ENCODE data around the gene RPP25L. TPM values are rescaled to one million over a fixed set of nuclear protein-coding genes. Genes with fewer than 3 reads are reported as not detected.

Gene RPP25L
- total and polyA plus RNA-seq, 10 of the 15 experiments (the other 5 are each of a cell fraction or from before 2014, with no cell fraction given) = 7.7 to 30.2 (median 16.8) TPM

DNA sequence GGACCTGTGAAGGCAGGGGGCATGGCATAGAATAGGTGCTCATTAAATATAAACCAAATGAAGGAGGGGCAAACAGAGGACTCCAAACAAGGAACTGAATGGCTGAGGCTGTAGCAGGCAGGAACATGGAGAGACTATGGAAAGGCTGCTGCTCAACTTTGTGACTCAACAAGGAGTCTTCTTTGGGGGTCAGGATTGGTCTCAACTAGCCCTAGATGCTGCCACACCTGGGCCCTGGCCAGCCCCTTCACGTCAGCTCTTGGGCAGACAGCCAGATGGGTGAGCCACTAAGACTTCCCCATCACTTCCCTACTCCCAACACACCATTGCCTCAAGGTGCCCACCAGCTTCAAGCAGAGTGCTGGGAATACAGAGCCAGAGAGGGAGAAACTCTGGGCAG, 11.0 kb downstream of the RPP25L start:
- peaks cover 7 to 8% of the 10 kb centered on the region in 2 experiments; a peak in 2 of 4 replicates for H3K27me3 ChIP-seq (replicated peaks in 1 of 2; ENCODE audit: control insufficient read depth in 2 of 2, insufficient read depth in 2 of 2, low read length in 1 of 2)
- in situ Hi-C loops (cut with MboI) = no loop called here
- POLR2A ChIA-PET = interaction anchor here (0.5 kb wide), 1 partner anchor 58 kb away, joined by 3 read pairs; no protein-coding TSS in a partner anchor
- H3K79me2 ChIP-seq (ENCODE audit: control insufficient read depth, insufficient read depth, low read length) = no peaks in the 10 kb centered on the region
- H3K9ac ChIP-seq (ENCODE audit: control insufficient read depth, insufficient read depth, low read length) = no peak overlapping the region
- H2AFZ ChIP-seq (ENCODE audit: control insufficient read depth, low read depth, low read length) = no peak overlapping the region
- no peak for FAIRE-seq
- TF ChIP-seq, protein P1, sequence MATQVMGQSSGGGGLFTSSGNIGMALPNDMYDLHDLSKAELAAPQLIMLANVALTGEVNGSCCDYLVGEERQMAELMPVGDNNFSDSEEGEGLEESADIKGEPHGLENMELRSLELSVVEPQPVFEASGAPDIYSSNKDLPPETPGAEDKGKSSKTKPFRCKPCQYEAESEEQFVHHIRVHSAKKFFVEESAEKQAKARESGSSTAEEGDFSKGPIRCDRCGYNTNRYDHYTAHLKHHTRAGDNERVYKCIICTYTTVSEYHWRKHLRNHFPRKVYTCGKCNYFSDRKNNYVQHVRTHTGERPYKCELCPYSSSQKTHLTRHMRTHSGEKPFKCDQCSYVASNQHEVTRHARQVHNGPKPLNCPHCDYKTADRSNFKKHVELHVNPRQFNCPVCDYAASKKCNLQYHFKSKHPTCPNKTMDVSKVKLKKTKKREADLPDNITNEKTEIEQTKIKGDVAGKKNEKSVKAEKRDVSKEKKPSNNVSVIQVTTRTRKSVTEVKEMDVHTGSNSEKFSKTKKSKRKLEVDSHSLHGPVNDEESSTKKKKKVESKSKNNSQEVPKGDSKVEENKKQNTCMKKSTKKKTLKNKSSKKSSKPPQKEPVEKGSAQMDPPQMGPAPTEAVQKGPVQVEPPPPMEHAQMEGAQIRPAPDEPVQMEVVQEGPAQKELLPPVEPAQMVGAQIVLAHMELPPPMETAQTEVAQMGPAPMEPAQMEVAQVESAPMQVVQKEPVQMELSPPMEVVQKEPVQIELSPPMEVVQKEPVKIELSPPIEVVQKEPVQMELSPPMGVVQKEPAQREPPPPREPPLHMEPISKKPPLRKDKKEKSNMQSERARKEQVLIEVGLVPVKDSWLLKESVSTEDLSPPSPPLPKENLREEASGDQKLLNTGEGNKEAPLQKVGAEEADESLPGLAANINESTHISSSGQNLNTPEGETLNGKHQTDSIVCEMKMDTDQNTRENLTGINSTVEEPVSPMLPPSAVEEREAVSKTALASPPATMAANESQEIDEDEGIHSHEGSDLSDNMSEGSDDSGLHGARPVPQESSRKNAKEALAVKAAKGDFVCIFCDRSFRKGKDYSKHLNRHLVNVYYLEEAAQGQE (IDR thresholded peaks at IDR 0.05; ENCODE audit: low read depth, low read length) = no peak
- TF ChIP-seq, protein P2, sequence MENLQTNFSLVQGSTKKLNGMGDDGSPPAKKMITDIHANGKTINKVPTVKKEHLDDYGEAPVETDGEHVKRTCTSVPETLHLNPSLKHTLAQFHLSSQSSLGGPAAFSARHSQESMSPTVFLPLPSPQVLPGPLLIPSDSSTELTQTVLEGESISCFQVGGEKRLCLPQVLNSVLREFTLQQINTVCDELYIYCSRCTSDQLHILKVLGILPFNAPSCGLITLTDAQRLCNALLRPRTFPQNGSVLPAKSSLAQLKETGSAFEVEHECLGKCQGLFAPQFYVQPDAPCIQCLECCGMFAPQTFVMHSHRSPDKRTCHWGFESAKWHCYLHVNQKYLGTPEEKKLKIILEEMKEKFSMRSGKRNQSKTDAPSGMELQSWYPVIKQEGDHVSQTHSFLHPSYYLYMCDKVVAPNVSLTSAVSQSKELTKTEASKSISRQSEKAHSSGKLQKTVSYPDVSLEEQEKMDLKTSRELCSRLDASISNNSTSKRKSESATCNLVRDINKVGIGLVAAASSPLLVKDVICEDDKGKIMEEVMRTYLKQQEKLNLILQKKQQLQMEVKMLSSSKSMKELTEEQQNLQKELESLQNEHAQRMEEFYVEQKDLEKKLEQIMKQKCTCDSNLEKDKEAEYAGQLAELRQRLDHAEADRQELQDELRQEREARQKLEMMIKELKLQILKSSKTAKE (IDR thresholded peaks at IDR 0.05; ENCODE audit: low read depth, poor library complexity, severe bottlenecking) = no peak
- TF ChIP-seq YBX1 (IDR thresholded peaks at IDR 0.05) (no peak), CBX3 (IDR thresholded peaks at IDR 0.05; ENCODE audit: borderline replicate concordance, low read depth) (no peak)
- no peaks in the 10 kb centered on the region for H3K4me1 ChIP-seq (ENCODE audit: control insufficient read depth, insufficient read depth, low read length)
- RAD21 ChIA-PET (ENCODE audit: unreplicated experiment) = no interaction called here
- no peak overlapping the region for H3K4me2 ChIP-seq (ENCODE audit: control insufficient read depth, insufficient read depth)
- 0% methylated on average over 1 of the region's 1 CpG for WGBS (ENCODE audit: insufficient coverage, insufficient replicate concordance, low lambda C conversion rate, missing lambda C conversion rate)
- no peak for DNase-seq (ENCODE audit: low read depth, low spot score)
- no peaks in the 10 kb centered on the region for H3K9me3 ChIP-seq (replicated peaks; ENCODE audit: control insufficient read depth, insufficient read depth, low read length)
- ATAC-seq = no peak
- intact Hi-C loops (cut with micrococcal nuclease; ENCODE audit: unreplicated experiment) = loop anchor here (5.0 kb wide), 1 partner anchor 269 kb away; no protein-coding TSS in a partner anchor
- H3K36me3 ChIP-seq (ENCODE audit: control insufficient read depth in 2 of 2, insufficient read depth in 2 of 2, low read length in 1 of 2) = no peaks in the 10 kb centered on the region
- CTCF ChIA-PET = interaction anchor here (0.7 to 1.0 kb wide), 2 partner anchors 8 to 197 kb away, joined by 3 to 4 read pairs; no protein-coding TSS in a partner anchor
- H4K20me1 ChIP-seq (ENCODE audit: control insufficient read depth, insufficient read depth) = no peaks in the 10 kb centered on the region
- SMC1A ChIA-PET (ENCODE audit: uncharacterized antibody, unreplicated experiment) = no interaction called here
- no peak overlapping the region for H3K4me3 ChIP-seq
- H3K27ac ChIP-seq (ENCODE audit: control insufficient read depth, insufficient read depth) = no peak overlapping the region
- no TSS peak for BruUV-seq (replicated peaks)

All from GM12878 (cell line).